ENCODE results near the gene SGTA.
"Not testable (repeated sequence)": the region's sequence is repeated elsewhere in the genome, so short reads cannot be mapped to it uniquely, and the experiment has no call there.

Gene SGTA

GRCh38 chr19:2796659-2797266, 13.7 kb upstream of the SGTA start:
- DNase-seq (ENCODE audit: low read depth, low spot score): no peak
- H3K4me3 ChIP-seq (ENCODE audit: low read length): no peak overlapping the region

GRCh38 chr19:2795827-2796658, 13.0 kb upstream of the SGTA start:
- H3K4me3 ChIP-seq (ENCODE audit: low read length): no peak overlapping the region
- DNase-seq (ENCODE audit: low read depth, low spot score): no peak

- H3K4me3 ChIP-seq (ENCODE audit: low read length): no peak overlapping the region
- DNase-seq (ENCODE audit: low read depth, low spot score): no peak
Measured at GRCh38 chr19:2793577-2793976, 10.5 kb upstream of the SGTA start.

GRCh38 chr19:2793126-2793525, 10.1 kb upstream of the SGTA start:
- no peak overlapping the region for H3K4me3 ChIP-seq (ENCODE audit: low read length)
- no peak for DNase-seq (ENCODE audit: low read depth, low spot score)

DNA sequence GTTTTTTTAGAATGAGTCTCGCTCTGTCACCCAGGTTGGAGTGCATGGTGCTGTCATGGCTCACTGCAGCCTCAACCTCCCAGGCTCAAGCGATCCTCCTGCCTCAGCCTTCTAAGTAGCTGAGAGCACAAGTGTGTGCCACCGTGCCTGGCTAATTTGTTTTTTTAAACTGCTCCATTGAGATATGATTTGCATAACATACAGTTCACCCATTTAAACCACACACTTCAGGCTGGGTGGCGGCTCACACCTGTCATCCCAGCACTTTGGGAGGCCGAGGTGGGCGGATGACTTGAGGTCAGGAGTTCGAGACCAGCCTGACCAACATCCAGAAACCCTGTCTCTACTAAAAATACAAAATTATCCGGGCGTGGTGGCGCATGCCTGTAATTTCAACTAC, 9.6 kb upstream of the SGTA start:
- not testable (repeated sequence) for DNase-seq (ENCODE audit: low read depth, low spot score); H3K4me3 ChIP-seq (ENCODE audit: low read length)

- DNase-seq (ENCODE audit: low read depth, low spot score): no peak
- no peak overlapping the region for H3K4me3 ChIP-seq (ENCODE audit: low read length)
Measured at GRCh38 chr19:2791876-2792275, 8.8 kb upstream of the SGTA start.

DNA sequence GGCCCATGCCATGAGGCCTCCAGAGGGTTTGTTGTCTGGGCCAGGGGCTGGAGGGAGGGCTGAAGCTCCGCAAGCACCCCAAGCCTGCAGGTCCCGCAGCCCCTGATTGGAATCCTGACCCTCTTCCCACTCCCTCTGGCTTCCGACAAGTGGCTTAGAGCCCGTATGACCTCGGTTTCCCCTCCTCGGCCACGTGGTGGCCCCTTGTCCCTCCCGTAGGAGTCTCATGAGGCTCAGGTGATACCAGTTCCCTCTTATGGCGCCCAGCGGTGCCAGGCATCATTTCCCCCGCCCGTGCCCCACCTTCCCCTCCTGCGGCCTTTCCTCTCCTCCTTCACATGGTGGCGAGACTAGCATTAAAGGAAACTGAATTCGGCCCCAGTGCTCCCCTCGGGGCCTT, 8.4 kb upstream of the SGTA start:
- no peak overlapping the region for H3K4me3 ChIP-seq (ENCODE audit: low read length)
- DNase-seq (ENCODE audit: low read depth, low spot score): no peak

DNA sequence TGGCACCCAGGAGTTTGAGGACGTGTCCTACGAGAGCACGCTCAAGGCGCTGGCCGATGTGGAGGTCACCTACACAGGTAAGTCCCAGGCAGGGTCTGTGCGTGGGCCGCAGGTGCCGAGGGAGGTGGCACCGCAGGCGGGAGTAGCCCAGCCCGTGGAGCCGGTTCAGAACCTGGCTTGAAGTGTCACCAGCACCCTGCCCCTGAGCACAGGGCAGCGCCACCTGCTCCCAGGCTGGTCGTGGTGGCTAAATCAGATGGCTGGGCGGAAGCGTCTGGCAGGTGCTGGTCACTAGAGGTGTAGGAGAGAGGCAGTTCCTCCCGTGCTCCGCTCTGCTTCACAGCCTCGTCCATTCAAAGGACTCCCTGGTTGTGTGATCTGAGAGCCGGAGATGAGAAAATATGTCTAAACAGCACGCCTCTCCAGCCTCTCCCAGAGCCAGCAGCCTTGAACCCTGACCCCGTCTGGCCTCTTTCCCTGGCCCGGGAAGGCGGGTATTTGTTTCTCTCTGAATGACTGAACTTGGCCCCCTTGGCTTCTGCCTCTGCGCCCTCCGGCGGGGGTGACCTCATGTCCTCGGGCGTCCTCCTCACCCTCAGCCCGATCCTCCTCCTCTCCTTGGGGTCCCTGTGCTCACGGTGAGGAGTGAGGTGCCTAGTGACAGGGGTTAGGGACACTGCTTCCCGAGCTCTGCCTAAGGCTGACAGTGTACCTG, 7.6 kb upstream of the SGTA start:
- no peak for DNase-seq (ENCODE audit: low read depth, low spot score)
- H3K4me3 ChIP-seq (ENCODE audit: low read length): no peak overlapping the region

GRCh38 chr19:2790194-2790556, 7.1 kb upstream of the SGTA start:
- no peak overlapping the region for H3K4me3 ChIP-seq (ENCODE audit: low read length)
- DNase-seq (ENCODE audit: low read depth, low spot score): no peak

GRCh38 chr19:2788237-2788636, 5.2 kb upstream of the SGTA start:
- DNase-seq (ENCODE audit: low read depth, low spot score): no peak
- H3K4me3 ChIP-seq (ENCODE audit: low read length): no peak overlapping the region

GRCh38 chr19:2787115-2787514, 4.0 kb upstream of the SGTA start:
- DNase-seq (ENCODE audit: low read depth, low spot score): no peak
- no peak overlapping the region for H3K4me3 ChIP-seq (ENCODE audit: low read length)

DNA sequence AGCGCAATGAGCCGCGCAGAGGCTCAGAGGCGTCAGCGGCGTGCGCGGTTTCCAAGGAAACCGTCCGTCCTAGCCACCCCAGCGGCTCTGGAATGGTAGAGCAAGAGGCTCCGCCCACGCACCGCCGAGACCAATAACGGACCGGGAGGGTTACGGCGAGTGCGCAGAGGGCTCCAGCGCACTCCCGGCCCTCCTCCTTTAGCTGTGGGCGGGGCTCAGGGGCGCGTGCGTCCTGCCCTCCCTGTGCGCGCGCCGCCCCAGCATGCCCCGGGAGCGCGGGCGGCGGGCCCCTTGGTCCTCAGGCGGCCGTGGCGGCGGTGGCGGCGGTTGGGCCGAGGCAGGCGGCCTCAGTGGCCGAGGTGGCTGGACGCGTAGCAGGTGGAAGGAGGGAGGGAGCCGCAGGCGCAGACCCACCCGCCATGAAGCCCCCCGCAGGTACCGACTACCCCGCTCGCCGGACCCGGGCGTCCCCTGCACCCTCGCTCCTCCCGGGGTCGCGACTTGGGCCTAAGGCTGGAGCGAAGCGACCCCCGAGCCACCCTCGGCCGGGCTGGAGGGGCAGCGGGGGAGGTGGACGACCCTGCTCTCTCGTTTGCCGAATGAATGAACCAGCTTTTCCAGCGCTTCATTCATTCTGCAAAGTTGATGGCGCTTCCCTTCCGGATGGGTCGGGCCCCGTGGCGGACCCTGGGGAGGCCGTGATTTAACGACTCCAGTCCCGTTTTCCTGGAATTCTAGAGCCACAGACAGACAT, 2.3 kb upstream of the SGTA start, which contains the start of gene THOP1:
Gene THOP1, plus strand, starts transcription at position 260 of the 754 bp plus-strand sequence. Its CDS starts 160 bp downstream, at position 420.
- DNase-seq (ENCODE audit: low read depth, low spot score): peak; percentile 97
- peak within 1 kb of the TSS; percentile 87 for H3K4me3 ChIP-seq (ENCODE audit: low read length)

DNA sequence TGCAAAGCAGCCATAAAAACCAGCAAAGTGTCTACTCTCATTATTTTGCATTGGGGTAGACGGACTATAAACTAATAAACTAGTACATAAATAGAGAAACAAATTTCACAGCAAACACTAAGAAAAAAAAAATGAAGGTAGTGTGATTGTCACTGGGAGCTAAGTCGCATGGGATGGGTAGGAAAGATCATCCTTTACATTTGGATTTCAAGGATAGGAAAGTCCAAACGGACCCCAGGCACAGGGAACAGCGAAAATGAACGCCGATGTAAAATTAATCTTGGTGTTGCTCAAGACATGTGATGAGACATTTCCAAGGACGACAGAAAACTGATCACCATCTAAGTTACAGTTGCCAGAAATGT, 690 bp upstream of the SGTA start:
- H3K4me3 ChIP-seq (ENCODE audit: low read length): peak overlapping the region; percentile 94
- DNase-seq (ENCODE audit: low read depth, low spot score): no peak

- DNase-seq (ENCODE audit: low read depth, low spot score): no peak
- peak overlapping the region; percentile 94 for H3K4me3 ChIP-seq (ENCODE audit: low read length)
Measured at GRCh38 chr19:2782329-2782935, 641 bp downstream of the SGTA start.

DNA sequence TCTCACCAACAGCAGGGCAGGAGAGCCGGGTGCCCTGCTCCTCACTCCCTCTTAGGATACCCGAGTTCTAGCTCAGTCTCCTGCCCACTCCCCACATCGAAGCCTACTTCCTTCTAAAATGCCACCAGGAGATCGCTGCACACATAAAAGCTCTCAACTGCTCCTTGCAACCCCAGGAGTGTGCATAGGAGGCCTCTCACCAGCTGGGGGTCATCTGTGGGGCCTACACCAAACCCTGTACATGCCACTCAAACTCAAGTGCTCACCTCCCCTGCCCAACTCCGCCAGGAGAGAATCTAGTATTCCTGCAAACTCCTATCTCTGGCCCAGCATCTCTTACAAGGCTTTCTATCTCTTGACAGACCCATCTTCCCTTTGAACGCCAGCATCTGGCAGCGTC, 2.8 kb downstream of the SGTA start:
- no peak overlapping the region for H3K4me3 ChIP-seq (ENCODE audit: low read length)
- DNase-seq (ENCODE audit: low read depth, low spot score): no peak

GRCh38 chr19:2779121-2779740, 3.8 kb downstream of the SGTA start:
- H3K4me3 ChIP-seq (ENCODE audit: low read length): no peak overlapping the region
- no peak for DNase-seq (ENCODE audit: low read depth, low spot score)

- no peak for DNase-seq (ENCODE audit: low read depth, low spot score)
Measured at GRCh38 chr19:2777952-2778683, 5.0 kb downstream of the SGTA start.

More at GRCh38 chr19:2777952-2778683, 5.0 kb downstream of the SGTA start:
- H3K4me3 ChIP-seq (ENCODE audit: low read length): no peak overlapping the region

Measured in Jurkat, Clone E6-1 (cell line).